SU-DHL-6 (cell line): ENCODE measurements around the gene SFRP5.

Source experiments
- H2AFZ ChIP-seq: fragments of 200-600 bp; sonication (generic); 2 replicates; pipeline ENCODE4 v1.6.1; 2014; ENCODE audit warnings: low read depth, mild to moderate bottlenecking, moderate library complexity, mixed read lengths, antibody characterized with exemption, low read length; ENCODE audit not compliant: severe bottlenecking
- H3F3A ChIP-seq: fragments of 200-600 bp; shearing (Covaris generic); 2 replicates; pipeline ENCODE4 v1.6.0; 2016; ENCODE audit warnings: antibody characterized with exemption, mild to moderate bottlenecking; ENCODE audit not compliant: insufficient read depth
- H3K27ac ChIP-seq: fragments of 200-600 bp; sonication (generic); 2 replicates; pipeline ENCODE4 v1.5.1; 2016; ENCODE audit warnings: low read depth, mild to moderate bottlenecking, low read length, moderate library complexity, mixed read lengths
- H3K27me3 ChIP-seq: fragments of 200-600 bp; sonication (generic), shearing (Covaris generic); 2 replicates; pipeline ENCODE4 v1.6.0; 2014; ENCODE audit warnings: mild to moderate bottlenecking, low read length
- H3K36me3 ChIP-seq: fragments of 200-600 bp; sonication (generic); 2 replicates; pipeline ENCODE4 v1.6.1; 2014; ENCODE audit warnings: mild to moderate bottlenecking, low read length, mixed read lengths
- H3K4me2 ChIP-seq: fragments of 300-600, 200-600 bp; shearing (Covaris generic), sonication (generic); 2 replicates; pipeline ENCODE4 v1.6.0; 2014; ENCODE audit warnings: low read length, low read depth, mild to moderate bottlenecking; ENCODE audit not compliant: poor library complexity, severe bottlenecking
- H3K4me3 ChIP-seq: fragments of 200-600 bp; sonication (generic); 2 replicates; pipeline ENCODE4 v1.5.1; 2014; ENCODE audit warnings: antibody characterized with exemption, low read length, mild to moderate bottlenecking, mixed read lengths; ENCODE audit not compliant: insufficient read depth, poor library complexity, severe bottlenecking
- H3K79me2 ChIP-seq: fragments of 200-600 bp; sonication (generic); 2 replicates; pipeline ENCODE4 v1.6.1; 2014; ENCODE audit warnings: mild to moderate bottlenecking, low read length, moderate library complexity; ENCODE audit not compliant: insufficient read depth
- H3K9ac ChIP-seq: fragments of 200-600 bp; sonication (generic); 2 replicates; pipeline ENCODE4 v1.7.0; 2014; ENCODE audit warnings: mild to moderate bottlenecking, low read length
- H3K9me2 ChIP-seq: fragments of 200-600 bp; sonication (generic); replicated peaks from 2 replicates; pipeline ENCODE4 v1.6.1; 2014; ENCODE audit warnings: low read length; ENCODE audit not compliant: insufficient read depth
- H3K9me3 ChIP-seq: fragments of 200-600 bp; sonication (generic); 2 replicates; pipeline ENCODE4 v1.6.1; 2014; ENCODE audit warnings: low read length, mixed read lengths; ENCODE audit not compliant: insufficient read depth
- H4K20me1 ChIP-seq: fragments of 200-600 bp; sonication (generic); 2 replicates; pipeline ENCODE4 v1.6.1; 2014; ENCODE audit warnings: low read depth, mild to moderate bottlenecking, antibody characterized with exemption, low read length, moderate library complexity, mixed read lengths
- EZH2phosphoT487 ChIP-seq: fragments of 200-600 bp; sonication (generic), shearing (Covaris generic); conservative IDR thresholded peaks from 2 replicates; pipeline ENCODE4 v1.6.1; 2018; ENCODE audit warnings: mild to moderate bottlenecking, antibody characterized with exemption, low read length, moderate library complexity, mixed read lengths
- TF ChIP-seq, protein P1 (sequence below): fragments of 200-600 bp; sonication (generic); IDR thresholded peaks from one replicate; pipeline ENCODE4 v1.5.1; 2017; ENCODE audit warnings: antibody characterized with exemption, mild to moderate bottlenecking, low read length, moderate library complexity; ENCODE audit not compliant: insufficient read depth, poor library complexity, severe bottlenecking

SFRP5 gene

DNA sequence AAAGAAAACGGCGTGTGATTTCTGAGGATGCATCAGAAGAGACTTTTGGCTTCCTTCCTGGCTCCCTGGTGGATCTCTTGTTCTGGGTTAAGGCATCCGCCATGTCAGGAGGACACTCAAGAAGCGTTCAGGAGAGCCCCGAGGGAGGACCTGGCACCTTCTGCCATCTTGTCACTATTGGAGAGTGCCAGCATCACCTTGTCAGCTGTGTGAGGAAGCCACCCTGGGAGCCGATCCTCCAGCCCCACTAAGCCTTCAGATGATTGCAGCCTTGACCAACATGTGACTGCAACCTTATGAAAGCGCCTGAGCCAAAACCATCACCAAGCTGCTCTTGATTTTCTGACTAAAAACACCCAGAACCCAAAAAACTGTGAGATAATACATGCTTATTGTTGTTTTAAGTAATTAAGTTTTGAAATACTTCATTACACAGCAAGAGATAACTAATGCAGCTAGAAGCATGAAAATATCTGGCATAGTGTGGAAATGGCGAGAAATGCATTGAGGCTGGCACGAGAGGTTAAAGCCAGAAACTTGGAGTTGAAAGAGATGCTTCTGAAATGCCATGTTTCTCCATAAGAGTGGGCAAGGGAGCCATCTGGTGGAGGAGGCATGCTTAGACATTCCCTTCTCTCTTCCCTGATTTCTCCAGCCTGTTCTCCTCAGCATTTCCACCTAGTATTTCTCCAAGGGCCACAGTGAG, 40.3 kb downstream of the SFRP5 start:
- H3F3A ChIP-seq, result no peaks in the 10 kb centered on the region
- H3K79me2 ChIP-seq, result no peaks in the 10 kb centered on the region
- H3K4me3 ChIP-seq, result no peak overlapping the region
- TF ChIP-seq, protein P1, sequence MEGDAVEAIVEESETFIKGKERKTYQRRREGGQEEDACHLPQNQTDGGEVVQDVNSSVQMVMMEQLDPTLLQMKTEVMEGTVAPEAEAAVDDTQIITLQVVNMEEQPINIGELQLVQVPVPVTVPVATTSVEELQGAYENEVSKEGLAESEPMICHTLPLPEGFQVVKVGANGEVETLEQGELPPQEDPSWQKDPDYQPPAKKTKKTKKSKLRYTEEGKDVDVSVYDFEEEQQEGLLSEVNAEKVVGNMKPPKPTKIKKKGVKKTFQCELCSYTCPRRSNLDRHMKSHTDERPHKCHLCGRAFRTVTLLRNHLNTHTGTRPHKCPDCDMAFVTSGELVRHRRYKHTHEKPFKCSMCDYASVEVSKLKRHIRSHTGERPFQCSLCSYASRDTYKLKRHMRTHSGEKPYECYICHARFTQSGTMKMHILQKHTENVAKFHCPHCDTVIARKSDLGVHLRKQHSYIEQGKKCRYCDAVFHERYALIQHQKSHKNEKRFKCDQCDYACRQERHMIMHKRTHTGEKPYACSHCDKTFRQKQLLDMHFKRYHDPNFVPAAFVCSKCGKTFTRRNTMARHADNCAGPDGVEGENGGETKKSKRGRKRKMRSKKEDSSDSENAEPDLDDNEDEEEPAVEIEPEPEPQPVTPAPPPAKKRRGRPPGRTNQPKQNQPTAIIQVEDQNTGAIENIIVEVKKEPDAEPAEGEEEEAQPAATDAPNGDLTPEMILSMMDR, result peak; percentile 47
- no peak for TF ChIP-seq EZH2phosphoT487
- no peaks in the 10 kb centered on the region for H3K9me2 ChIP-seq
- H3K27ac ChIP-seq, result no peak overlapping the region
- no peaks in the 10 kb centered on the region for H3K9me3 ChIP-seq
- peak overlapping the region; percentile 39 for H2AFZ ChIP-seq
- no peaks in the 10 kb centered on the region for H4K20me1 ChIP-seq
- H3K4me2 ChIP-seq, result no peak overlapping the region
- no peak overlapping the region for H3K9ac ChIP-seq
- H3K27me3 ChIP-seq, result no peaks in the 10 kb centered on the region
- no peaks in the 10 kb centered on the region for H3K36me3 ChIP-seq

DNA sequence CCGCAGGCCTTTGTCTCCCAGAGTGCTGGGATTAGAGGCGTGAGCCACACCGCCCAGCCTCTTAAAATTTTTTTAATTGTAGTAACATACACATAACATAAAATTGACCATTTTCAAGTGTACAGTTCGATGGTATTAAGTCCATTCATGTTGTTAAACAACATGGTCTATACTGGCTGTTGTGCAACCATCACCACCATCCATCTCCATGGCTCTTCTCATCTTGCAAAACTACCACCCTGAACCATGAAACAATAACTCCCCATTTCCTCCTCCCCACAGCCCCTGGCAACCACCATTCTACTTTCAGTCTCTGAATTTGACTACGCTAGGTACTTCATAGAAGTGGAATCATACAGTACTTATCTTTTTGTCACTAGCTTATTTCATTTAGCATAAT, 42.8 kb downstream of the SFRP5 start:
- Histone ChIP-seq H3K9ac (no peak overlapping the region), H3K79me2 (no peaks in the 10 kb centered on the region), H3K9me3 (no peaks in the 10 kb centered on the region), H3K27ac (no peak overlapping the region), H3K27me3 (no peaks in the 10 kb centered on the region), H3K4me3 (no peak overlapping the region), H2AFZ (no peak overlapping the region), H3K9me2 (no peaks in the 10 kb centered on the region), H4K20me1 (no peaks in the 10 kb centered on the region), H3F3A (no peaks in the 10 kb centered on the region), H3K4me2 (no peak overlapping the region), H3K36me3 (no peaks in the 10 kb centered on the region)
- TF ChIP-seq EZH2phosphoT487, result no peak
- TF ChIP-seq, protein P1, result no peak

DNA sequence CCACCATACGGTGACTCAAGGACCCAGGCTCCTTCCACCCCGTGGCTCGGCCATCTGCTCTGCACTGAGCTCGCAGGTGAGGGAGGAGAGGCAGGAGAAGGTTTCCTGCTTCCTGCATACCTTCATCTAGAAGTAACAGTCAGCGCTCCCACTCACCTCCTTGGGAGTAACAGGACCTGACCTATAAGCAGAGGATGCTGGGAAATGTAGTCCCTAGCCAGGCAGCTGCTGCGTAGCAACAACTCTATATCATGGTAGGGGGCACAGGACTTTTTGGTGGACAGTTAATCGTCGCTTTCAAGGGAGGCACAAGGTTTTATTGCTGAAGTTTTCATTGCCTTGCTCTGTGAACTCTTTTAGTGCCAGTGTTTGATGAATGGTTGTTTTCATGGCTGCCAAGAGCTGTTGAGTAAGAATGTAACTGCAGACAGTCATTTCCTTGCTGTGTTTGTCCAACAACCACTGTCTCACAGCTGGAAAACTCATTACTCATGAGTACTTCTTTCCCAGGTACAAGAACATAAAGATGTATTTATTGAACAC, 45.1 kb downstream of the SFRP5 start:
- no peak overlapping the region for H3K4me3 ChIP-seq
- no peaks in the 10 kb centered on the region for H3K27me3 ChIP-seq
- no peaks in the 10 kb centered on the region for H4K20me1 ChIP-seq
- no peaks in the 10 kb centered on the region for H3K36me3 ChIP-seq
- H3F3A ChIP-seq, result no peaks in the 10 kb centered on the region
- H3K79me2 ChIP-seq, result no peaks in the 10 kb centered on the region
- H3K9ac ChIP-seq, result no peak overlapping the region
- no peak overlapping the region for H2AFZ ChIP-seq
- no peak for TF ChIP-seq EZH2phosphoT487
- TF ChIP-seq, protein P1, result no peak
- H3K9me3 ChIP-seq, result no peaks in the 10 kb centered on the region
- H3K9me2 ChIP-seq, result no peaks in the 10 kb centered on the region
- H3K4me2 ChIP-seq, result no peak overlapping the region
- H3K27ac ChIP-seq, result no peak overlapping the region
